Suprapubic skin (tissue), 4 donors: ENCODE measurements around the gene TREML4. TPM values are rescaled to one million over a fixed set of nuclear protein-coding genes. Genes with fewer than 3 reads are reported as not detected.

Experiments used
- DNase-seq, 2 donors: peaks; one replicate each; pipeline ENCODE4 v3.0.0-alpha.2; 2019; ENCODE audit warnings: low spot score in 2 of 2
- H3K27ac ChIP-seq: fragments of 200-600 bp; sonication (generic); one replicate; pipeline ENCODE4 v1.5.1; 2019
- H3K27me3 ChIP-seq: fragments of 200-600 bp; sonication (generic); one replicate; pipeline ENCODE4 v1.5.1; 2019
- H3K36me3 ChIP-seq: fragments of 200-600 bp; sonication (generic); one replicate; pipeline ENCODE4 v1.5.1; 2019
- H3K4me1 ChIP-seq: fragments of 200-600 bp; sonication (generic); one replicate; pipeline ENCODE4 v1.5.1; 2019
- H3K4me3 ChIP-seq: fragments of 200-600 bp; sonication (generic); one replicate; pipeline ENCODE4 v1.5.1; 2019; ENCODE audit warnings: mild to moderate bottlenecking
- H3K9me3 ChIP-seq: fragments of 200-600 bp; sonication (generic); one replicate; pipeline ENCODE4 v1.5.1; 2019
- EP300 ChIP-seq: sonication (generic); formaldehyde crosslinking; IDR thresholded peaks from one replicate; pipeline ENCODE4 v1.6.1; 2017; ENCODE audit warnings: antibody characterized with exemption
- POLR2A ChIP-seq, 2 donors: fragments of 450-650 bp; IDR thresholded peaks; one replicate each; pipeline ENCODE4 v1.6.1; 2017; ENCODE audit warnings: antibody characterized with exemption in 2 of 2, mild to moderate bottlenecking in 2 of 2, moderate library complexity in 2 of 2
- POLR2AphosphoS5 ChIP-seq, 3 donors: sonication (generic); formaldehyde crosslinking; IDR thresholded peaks; one replicate each; pipeline ENCODE4 v1.6.1; 2017; ENCODE audit warnings: antibody characterized with exemption in 3 of 3
- WGBS: methylation state at CpG from one replicate; pipeline ENCODE4 v1.1.5; 2018; 5-methylcytosine and 5-hydroxymethylcytosine counted together
- total RNA-seq, 4 donors: library from RNA; depleted of rRNA; stranded (reverse); fragments of >200 nt; gene quantifications; one replicate each; pipeline ENCODE4 v1.1.0, GENCODE V29; 2016
- TF ChIP-seq, protein P1 (sequence below), 2 donors: fragments of 200-600 bp in 1 of 2; fragments of 450-650 bp in 1 of 2; sonication (generic) in 1 of 2; IDR thresholded peaks; one replicate each; pipeline ENCODE4 v1.5.1; 2016 to 2019; ENCODE audit warnings: antibody characterized with exemption in 2 of 2, mild to moderate bottlenecking in 1 of 2, moderate library complexity in 1 of 2

Gene TREML4
- total RNA-seq, 4 donors from 2014 or later = not detected

DNA sequence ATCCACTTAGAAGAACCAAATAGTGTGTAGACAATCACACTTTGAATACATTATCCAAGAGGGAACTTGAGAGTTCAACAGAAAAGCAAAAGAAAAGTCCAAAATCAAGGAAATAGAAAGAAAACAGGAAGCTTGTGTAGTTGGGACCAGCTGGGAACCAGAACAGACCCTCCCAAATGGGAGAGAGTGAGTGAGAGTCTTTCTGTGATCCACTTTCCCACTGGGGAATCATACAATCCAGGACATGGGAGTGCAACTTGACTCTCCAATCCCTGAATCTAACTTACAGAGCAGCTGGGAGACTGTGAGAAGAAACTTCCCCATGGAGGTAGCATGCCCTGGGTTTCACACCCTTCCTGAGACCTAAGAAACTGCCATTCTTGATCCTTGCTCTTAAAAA is 27.0 kb downstream of the TREML4 start:
- no peak for DNase-seq
- Histone ChIP-seq H3K4me1 (no peaks in the 10 kb centered on the region), H3K4me3 (no peak overlapping the region), H3K27me3 (peaks cover 23% of the 10 kb centered on the region), H3K9me3 (no peaks in the 10 kb centered on the region), H3K27ac (no peak overlapping the region), H3K36me3 (no peaks in the 10 kb centered on the region)
- no peak for TF ChIP-seq EP300
- TF ChIP-seq, protein P1, sequence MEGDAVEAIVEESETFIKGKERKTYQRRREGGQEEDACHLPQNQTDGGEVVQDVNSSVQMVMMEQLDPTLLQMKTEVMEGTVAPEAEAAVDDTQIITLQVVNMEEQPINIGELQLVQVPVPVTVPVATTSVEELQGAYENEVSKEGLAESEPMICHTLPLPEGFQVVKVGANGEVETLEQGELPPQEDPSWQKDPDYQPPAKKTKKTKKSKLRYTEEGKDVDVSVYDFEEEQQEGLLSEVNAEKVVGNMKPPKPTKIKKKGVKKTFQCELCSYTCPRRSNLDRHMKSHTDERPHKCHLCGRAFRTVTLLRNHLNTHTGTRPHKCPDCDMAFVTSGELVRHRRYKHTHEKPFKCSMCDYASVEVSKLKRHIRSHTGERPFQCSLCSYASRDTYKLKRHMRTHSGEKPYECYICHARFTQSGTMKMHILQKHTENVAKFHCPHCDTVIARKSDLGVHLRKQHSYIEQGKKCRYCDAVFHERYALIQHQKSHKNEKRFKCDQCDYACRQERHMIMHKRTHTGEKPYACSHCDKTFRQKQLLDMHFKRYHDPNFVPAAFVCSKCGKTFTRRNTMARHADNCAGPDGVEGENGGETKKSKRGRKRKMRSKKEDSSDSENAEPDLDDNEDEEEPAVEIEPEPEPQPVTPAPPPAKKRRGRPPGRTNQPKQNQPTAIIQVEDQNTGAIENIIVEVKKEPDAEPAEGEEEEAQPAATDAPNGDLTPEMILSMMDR (IDR thresholded peaks at IDR 0.05) = no peak
- no peak for TF ChIP-seq POLR2AphosphoS5 (IDR thresholded peaks at IDR 0.05)
- no peak for TF ChIP-seq POLR2A (IDR thresholded peaks at IDR 0.05)

DNA sequence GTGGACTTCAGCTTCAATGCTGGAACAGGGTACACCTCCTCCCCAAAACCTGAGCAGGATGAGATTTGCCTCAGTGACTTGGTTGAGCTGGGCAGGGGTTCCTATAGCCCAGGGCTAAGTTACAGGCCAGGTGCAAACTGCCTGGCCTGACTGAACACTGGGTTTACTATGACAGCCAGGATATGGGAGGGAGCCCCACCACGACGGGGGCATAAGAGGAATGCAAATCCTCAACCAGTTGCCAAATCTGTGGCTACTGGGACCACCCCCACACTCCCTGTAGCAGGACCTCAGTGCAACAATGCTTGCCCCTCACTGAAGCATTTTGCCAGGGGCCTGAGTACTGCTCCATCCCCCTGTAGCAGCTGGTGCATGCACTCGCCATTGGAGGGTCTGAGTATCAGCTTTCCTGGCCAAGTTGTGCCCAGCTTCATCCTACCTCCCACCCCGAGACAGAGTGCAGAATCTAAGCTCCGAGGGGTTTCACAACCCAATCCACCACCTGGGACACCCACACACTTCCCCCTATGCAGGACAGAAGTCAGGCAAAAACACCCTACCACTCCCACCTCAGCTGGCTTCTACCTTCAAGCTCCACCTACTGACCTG is 27.6 kb downstream of the TREML4 start:
- H3K27me3 ChIP-seq = peaks cover 19% of the 10 kb centered on the region

DNA sequence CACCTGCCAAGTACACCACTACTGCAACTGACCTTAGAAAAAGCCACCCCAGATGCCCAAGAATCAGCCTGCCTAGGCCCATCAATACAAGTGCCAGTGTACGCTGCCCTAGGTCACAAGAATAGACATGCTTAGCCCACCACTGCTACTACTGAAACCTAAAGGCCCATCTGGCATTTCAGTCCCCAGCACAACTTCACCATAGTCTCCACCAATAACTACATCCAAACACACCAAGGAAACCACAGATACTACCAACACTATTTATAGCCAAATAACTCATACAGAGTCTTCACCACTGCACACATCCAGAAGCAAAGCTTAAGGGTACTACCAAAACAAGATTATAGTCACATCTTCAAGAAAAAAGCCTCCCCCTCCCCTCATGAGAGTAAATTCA is 28.2 kb downstream of the TREML4 start:
- WGBS = 100% methylated on average over 1 of the region's 1 CpG
- no peaks in the 10 kb centered on the region for H3K36me3 ChIP-seq
- H3K27me3 ChIP-seq = peaks cover 13% of the 10 kb centered on the region
- TF ChIP-seq POLR2A (IDR thresholded peaks at IDR 0.05) (no peak), POLR2AphosphoS5 (IDR thresholded peaks at IDR 0.05) (no peak), EP300 (no peak)
- TF ChIP-seq, protein P1 (IDR thresholded peaks at IDR 0.05) = no peak
- no peak overlapping the region for H3K4me3 ChIP-seq
- no peaks in the 10 kb centered on the region for H3K4me1 ChIP-seq
- DNase-seq = no peak
- H3K27ac ChIP-seq = no peak overlapping the region
- peaks cover 2% of the 10 kb centered on the region for H3K9me3 ChIP-seq

More for the DNA sequence above, 27.6 kb downstream of the TREML4 start:
- Histone ChIP-seq H3K36me3 (no peaks in the 10 kb centered on the region), H3K4me3 (no peak overlapping the region), H3K9me3 (no peaks in the 10 kb centered on the region), H3K4me1 (no peaks in the 10 kb centered on the region), H3K27ac (no peak overlapping the region)
- no peak for TF ChIP-seq EP300
- 83% methylated on average over 4 of the region's 5 CpGs for WGBS
- no peak for DNase-seq

DNA sequence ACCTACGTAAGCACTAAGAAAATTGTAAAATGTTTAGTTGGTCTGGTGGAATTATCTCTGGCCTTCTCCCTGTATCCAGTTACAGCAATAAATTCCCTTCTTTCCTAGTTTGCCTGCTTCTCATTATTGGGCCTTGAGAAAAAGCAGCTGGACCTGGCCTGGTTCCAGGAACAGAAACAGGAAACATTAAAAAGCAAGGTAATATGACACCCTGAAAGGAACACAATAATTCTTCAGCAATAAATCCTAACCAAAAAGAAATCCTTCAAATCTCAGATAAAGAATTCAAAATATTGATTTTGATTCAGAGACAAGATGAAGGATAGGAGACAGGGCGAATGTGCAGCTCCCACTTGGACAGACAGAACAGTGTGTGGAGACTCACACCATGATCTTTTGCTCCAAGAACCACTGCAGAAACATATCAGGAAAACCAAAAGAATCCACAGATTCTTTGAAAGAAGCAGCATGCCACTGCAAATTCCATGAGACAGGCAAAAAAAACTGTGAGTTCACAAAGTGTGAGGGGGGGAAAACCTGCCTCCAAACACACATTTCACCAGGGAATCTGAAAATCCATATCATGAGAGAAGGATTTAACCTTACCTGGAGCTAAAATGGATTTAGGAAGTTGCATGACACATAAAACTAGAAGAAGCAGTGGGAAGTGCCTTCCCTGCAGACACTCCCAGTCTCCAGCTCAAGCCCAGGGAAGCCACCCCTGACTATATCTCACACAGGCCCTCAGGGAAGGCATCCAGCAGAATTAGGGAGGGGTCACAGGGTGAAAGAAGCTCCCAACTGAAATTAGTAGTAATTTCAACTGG is 29.4 kb downstream of the TREML4 start:
- no peaks in the 10 kb centered on the region for H3K4me1 ChIP-seq
- TF ChIP-seq POLR2AphosphoS5 (IDR thresholded peaks at IDR 0.05) (no peak), POLR2A (IDR thresholded peaks at IDR 0.05) (no peak), EP300 (no peak)
- TF ChIP-seq, protein P1 (IDR thresholded peaks at IDR 0.05) = no peak

DNA sequence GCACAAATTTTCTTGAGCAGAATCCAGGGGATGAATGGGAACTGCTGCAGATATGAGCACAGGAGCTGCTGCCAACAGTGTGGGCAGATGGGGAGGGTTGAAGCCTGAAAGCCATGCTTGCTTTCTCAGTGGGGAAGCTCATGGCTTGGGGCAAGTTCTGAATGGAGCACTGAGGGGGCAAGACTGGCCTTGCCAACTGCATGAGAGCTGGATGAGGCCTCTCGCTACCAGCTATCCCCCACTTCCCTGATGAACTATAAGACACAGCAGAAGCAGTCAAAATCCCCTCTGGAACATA is 30.0 kb downstream of the TREML4 start:
- Histone ChIP-seq H3K27ac (no peak overlapping the region), H3K9me3 (peaks cover 5% of the 10 kb centered on the region), H3K4me1 (no peaks in the 10 kb centered on the region), H3K4me3 (no peak overlapping the region), H3K27me3 (no peaks in the 10 kb centered on the region), H3K36me3 (no peaks in the 10 kb centered on the region)
- TF ChIP-seq, protein P1 (IDR thresholded peaks at IDR 0.05) = no peak
- TF ChIP-seq POLR2A (IDR thresholded peaks at IDR 0.05) (no peak), POLR2AphosphoS5 (IDR thresholded peaks at IDR 0.05) (no peak)
- WGBS = 40% methylated on average over 1 of the region's 1 CpG
- DNase-seq = no peak

More for the DNA sequence above, 29.4 kb downstream of the TREML4 start:
- no peak for DNase-seq
- H3K4me3 ChIP-seq = no peak overlapping the region
- no peaks in the 10 kb centered on the region for H3K36me3 ChIP-seq
- H3K27ac ChIP-seq = no peak overlapping the region
- 42% methylated on average over 2 of the region's 2 CpGs for WGBS
- H3K27me3 ChIP-seq = peaks cover 5% of the 10 kb centered on the region
- peaks cover 5% of the 10 kb centered on the region for H3K9me3 ChIP-seq
